ENCODE measurements around the gene MAP3K4.
A peak's percentile ranks its signal among the peaks of the same experiment; 100 is the strongest.

MAP3K4 gene

DNA sequence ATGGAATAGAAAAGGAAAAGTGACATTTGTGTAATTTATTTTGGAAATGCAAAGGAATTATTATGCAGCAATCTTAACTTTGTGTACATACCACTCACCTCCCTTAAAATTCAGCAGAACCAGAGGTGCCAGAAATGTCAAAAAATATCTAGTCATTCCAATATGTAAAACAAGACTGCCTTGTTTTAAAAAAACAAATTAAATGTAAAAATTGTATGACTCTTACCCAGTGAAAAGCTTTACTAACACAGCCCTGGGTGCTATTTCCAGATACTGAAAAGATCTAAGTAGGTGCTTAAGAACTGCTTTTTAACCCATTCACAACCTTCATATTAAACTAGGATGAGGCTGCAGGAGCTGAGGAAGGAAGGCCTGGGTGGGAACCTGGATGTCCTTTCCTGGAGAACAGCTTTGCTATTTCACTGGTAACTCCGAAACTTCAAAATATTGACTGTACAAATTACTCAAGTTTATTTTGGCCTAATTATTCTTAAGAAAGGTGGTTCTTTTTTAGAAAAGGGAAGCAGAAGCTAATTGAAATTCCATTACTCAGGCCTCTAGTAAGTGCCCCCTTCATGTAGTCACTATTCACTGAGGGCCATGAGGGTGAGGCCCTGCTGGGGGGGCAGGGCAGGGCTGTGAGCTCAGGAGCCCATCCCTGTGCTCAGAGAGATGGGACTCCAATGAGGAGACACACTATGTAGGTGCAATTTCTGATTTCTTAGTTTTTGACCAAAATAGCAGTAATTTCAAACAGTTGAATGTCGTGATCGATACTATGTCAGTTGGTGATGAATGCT lies 139.6 kb downstream of the MAP3K4 start:
- DNase-seq = no peak

DNA sequence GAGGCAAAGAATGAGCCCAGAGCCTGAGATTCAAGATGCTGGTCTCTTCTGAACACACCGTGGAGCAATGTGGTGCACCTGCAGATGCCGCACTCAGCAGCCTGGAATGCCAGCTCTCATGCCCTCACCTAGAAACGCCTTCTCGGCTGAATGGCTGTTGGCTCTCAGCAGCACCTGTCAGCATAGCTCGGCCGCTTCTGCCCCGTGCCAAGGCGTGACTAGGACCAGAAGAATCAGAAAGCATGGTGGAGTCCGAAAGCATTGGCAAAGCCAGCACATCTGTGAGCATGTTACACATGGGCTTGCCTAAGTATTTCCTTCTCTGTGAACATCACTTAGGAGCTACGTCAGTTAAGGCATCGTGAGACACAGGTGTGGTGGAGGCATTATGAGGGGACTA lies 140.8 kb downstream of the MAP3K4 start:
- DNase-seq = no peak

DNA sequence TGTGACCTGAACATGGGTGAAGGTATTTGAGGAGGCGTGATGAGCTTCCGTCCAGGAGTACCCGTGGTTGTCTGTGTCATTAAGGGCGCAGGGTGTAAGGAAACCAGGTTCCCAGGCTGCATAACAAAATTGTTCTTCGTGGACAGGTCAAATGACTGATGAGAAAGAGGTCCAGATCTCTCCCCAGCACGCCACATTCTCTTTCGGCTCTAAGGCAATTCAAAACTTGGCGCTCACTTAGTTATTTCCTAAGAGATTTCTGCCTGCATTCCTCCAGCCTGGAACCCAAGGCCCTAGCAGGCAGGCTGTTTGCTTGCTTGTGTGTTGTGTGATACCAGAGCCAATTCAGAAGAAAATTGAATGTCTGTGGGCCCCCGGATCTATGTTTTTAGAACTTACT lies 142.4 kb downstream of the MAP3K4 start:
- DNase-seq = no peak

DNA sequence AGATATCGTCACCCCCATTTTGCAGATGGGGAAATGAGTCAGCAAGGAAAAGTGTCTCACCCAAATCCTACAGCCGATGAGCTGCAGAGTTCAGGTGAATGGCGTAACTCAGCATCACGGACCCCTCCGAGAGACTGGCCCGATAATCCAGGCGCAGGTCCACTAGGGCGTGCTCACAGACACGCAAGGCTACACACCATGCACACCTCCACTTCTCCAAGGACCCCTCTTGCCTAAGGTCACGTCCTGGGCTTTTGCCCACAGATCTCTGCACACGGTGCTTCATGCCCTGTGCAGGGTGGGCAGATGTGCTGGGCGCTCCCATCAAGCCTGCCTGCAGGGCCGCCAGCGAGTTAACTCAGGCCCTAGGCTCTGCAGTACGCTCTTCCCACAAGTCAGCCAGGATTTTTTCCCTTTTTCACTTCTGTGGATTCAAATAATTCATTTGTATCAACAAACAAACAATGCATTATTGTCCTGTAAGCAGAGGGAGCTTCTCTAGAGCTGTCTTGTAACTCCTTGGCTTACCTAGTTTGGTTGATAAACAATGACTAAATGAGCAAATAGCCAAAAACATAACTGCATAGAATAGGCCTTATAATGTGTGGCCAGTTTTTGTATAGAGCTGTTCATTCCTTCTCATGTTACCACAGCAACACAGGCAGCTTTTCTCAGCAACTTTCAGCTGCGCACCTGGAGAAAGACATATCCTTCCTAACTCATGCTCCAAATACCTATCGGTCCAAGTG lies 143.2 kb downstream of the MAP3K4 start:
- no peak for DNase-seq

DNA sequence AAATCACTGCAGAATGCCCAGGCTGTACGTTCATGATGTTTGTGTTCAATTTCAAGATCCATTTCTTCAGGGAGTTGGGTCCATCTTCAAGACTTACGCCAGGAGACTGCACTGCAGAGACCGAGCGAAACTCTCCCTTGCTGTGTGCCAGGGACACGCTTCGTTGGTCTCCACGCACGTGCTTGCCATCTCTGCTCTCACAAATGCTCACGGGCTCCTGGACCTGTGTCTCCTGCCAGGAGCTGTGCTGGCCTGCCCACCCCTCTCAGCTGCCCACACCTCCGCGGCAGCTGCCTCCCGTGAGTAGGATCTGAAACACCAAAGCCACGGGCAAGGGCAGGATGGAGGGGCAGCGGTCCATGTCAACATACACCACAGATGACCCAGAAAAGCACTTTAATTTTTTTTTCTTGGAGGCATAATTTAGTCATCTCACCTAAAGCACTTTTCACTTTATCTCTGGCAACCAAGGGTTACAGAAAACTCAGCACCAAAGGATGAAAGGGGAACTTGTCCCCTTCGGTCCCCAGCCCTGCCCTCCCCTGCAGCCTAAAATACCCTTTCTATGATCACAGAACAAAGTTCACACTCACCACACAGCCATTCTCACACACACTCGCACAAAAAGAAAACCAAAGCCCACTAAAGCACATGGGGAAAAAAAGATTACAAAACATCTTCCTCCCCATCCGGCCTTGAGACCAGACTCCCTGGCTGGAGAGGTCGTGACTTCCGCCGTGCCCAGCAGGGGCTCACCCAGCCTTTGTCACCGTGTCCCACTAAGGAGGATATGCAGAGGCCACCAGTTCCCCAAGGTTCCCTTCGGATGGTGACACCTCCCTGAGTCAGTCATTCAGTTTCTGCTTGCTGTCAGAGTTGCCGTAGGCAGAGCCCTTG lies 144.4 kb downstream of the MAP3K4 start:
- no peak for DNase-seq

DNA sequence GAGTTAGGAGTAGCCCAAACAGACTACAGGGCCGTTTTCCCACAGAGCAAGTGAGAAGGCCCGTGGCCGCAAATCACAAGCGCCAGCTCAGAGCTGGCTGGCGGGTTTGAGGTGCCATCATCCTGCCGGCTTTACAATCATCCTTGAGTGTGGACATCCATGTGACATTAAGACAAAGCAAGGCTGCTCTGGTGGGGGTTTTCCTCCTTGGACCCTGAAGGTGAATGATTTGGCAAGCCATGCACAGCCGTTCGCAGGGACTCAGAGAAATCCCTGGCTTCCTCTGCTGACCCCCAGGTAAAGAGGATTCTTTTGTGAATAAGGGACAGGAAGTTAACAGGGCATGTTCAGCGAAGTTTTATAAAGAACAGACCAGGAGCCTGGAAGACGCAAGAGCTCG lies 145.1 kb downstream of the MAP3K4 start:
- DNase-seq = no peak

DNA sequence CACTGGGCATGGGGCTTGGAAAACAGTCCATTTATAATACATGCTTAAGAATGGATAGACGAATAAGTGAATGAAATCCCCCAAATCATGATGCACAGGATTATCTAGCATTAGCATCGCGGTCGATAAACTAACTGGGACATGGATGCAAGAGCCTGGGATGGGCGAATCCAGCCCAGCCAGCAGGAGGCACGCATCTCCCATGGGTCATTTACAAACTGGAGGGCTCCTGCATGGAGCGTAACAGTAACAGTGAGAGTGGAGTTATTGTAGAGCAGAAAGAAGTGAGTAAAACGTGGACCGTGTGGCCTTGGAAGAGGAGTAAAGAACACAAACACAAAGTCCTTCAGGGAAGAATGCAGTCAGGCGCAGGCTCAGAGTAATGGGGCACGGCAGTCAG lies 145.8 kb downstream of the MAP3K4 start:
- DNase-seq = no peak

DNA sequence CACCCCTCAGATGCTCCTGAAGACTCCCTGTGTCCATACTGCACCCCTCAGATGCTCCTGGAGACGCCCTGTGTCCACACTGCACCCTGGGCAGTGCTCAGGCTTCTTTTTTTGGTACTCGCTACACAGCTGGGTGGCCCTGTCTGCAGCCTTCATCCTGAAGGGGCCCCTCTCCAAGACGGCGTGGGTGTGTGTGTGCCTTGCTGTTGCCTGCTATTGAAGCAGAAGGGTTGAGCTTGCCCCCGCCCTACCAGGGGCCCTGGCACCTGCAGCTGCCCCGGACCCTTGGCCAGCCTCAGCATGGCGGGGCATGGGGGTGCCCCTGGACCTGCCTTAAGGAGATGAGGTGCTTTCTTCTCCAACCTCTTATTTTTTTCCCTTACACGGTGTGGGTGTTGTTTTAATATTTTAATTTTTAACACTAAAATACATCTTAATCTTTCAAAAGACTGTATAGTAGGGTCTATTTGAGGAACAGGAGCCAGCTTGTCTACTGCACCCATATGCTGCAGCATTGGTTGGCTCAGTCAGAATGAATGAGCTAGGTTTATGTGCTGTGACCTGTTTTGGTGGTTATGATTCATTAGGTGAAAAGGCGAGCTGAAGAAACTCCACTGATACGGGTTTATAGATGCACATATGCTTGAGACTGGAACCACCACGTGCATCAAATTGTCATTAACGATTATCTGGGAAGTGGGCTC lies 146.4 kb downstream of the MAP3K4 start:
- DNase-seq = no peak

DNA sequence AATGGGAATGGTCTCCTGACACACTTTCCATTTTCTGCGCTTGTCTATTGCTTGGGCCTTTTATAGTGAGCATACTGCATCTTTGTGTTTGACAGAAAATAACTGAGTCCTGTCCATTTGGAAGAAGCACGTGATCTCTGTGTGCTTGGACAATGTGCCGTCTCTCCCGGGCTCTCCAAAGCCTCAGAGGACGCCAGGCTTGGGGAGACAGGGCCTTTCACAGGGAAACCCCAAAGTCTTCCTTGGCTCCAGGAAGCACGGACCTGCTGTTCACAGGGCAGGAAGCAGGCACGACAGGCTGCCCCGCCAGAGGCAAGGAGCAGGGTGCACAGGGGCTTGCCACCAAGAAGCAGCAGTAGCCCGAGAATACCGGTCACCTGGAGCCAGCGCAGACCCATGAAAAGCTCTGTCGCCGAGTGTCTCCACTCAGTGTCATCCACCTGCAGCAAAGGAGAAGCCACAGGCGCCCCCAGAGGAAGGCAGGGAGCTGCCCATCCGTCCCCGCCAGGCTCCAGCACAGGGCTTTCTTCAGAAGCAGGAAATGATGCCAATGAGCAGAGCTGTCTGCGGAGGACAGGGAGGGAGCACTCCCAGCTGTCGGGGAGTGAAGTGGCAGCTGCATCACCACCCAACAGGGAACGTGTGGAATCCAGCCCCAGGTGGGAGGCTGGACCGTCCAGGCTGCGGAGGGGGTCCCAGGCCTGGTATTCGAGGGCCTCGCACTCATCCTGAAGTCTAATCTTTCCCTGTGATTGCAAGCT lies 147.2 kb downstream of the MAP3K4 start:
- DNase-seq = no peak

DNA sequence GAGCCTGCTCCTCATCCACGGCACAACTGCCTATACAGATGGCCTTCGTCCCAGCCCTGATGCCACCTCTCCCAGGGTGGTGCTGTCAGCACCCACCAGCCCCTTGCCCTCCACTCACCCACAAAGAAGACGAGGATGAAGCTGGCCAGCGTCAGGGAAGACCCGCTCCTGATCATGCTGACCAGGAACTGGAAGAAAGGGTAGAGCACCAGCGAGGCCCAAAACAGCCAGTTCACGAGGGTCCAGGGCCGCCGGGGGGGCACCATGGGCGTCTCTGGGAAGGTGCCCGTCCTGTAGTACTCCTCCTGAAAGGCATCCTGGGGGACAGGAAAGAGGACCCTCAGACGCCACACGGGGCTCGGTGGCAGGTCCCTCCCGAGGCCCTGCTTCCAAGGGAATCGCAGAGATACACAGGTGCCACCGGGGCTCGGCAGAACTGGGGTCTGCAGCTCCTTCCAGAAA lies 147.8 kb downstream of the MAP3K4 start:
- no peak for DNase-seq

DNA sequence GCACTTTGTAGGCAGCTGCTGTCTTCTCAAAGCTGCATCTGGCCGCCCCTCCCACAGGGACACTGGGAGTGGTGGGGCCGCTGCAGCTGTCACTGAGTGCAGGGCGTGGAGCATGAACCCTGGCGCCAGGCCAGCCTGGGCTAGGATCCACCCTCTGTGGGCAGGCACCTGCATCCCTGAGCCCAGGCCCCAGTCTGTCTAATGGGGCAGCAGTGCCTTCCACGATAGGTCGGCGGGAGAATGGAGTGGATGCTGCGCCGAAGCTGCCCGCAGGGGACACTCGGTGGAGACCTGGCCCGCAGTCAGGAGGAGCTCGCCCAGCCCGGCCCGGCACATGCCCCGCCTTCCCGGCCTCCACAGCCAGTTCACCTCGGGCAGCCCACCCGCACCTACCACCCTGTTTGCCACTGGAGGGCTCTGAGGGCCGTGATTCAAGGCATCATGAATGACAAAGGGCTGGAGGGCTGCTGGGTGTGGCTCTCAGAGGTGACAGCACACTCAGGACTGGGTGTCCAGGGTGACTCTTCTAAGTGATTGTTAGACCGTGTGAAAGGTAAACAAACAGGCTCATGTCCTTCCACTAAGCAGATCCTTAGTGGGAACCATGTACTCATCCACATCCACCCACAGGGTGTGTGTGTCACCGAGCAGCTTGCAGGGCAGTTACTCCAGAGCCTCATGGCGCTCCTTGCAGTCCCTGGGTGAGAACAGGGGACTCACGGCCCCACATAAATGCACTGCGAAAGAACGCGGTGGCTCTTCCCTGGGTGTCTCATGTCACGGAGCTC lies 148.4 kb downstream of the MAP3K4 start:
- peak; percentile 75 for DNase-seq

DNA sequence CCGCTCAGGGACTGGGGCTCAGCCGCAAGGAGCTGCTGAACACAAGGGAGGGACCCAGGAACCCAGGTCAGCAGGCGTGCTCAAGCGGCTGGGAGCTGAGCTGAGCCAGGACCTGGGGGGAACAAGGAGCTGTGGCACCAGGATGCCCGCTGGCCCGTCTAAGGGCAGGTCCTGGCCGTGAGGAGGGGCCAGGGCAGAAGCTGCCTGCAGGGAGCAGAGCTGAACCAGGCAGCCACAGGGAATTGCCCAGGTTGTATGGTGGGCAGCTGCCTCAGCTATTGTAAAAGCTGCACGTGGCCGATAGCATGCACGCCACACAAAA lies 148.9 kb downstream of the MAP3K4 start:
- DNase-seq = no peak

DNA sequence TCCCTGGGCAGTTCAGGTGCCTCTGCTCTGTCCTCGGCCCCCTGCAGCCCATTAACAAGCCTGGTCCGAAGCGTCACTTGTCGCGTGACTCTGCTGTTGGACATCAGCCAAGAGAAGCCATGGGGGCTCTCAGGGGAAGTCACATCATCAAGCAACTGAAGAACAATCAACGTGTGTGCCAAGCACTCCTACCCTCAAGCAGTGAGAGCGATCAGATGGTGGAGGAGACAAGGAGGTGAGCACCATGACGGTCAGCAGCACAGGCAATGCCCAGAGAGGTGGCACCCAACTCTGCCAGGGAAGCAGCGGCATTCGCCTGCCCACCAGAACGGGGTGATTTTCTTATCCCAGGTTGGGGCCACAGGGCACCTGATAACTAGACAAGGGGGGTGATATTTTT lies 149.6 kb downstream of the MAP3K4 start:
- no peak for DNase-seq

DNA sequence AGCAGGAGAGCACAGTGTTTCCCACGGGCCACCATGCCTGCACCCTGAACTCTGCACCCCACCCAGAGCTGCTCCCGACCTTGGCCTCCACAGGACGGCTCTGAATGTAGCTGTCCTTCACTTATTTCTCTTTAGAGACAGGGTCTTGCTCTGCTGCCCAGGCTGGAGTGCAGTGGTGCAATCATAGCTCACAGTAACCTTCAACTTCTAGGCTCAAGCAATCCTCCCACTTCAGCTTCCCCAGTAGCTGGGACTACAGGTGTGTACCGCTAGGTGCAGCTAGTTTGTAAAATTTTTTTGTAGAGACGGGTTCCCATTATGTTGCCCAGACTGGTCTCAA lies 151.4 kb downstream of the MAP3K4 start:
- no peak for DNase-seq

DNA sequence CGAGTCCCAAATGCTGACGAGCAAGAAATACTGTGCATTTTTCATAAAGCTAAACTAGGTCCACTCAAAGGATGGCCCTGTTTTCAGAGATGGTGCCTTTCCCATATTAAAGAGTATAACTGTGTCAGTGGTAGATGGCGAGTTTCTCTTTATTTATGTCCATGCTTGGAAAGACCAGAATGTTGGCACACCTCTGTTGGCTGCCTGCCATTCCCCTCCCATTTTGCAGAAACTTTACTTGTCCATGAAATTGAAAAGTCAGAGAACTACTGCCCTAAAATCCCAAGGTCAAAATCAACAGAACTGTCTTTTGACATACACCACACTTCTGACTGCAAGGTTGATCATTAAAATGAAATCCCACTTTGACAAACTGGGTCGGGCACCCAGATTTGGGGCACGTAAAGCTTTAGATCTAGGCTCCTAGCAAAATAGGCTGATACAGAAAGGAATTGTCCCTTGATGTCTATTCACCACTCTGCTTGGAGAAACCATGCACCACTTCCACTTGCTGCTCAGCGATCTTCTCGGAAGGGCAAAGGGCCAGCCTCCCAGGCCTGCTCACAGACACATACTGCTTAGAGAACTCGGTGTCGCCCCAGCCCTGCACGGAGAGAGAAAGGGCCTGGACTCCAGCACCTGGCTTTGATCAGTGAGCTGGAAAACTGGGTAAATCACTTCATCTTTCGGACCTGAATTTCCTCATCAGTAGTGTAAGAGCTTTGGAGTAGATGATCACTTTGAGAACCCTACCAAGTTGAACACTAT lies 152.3 kb downstream of the MAP3K4 start:
- DNase-seq = no peak

DNA sequence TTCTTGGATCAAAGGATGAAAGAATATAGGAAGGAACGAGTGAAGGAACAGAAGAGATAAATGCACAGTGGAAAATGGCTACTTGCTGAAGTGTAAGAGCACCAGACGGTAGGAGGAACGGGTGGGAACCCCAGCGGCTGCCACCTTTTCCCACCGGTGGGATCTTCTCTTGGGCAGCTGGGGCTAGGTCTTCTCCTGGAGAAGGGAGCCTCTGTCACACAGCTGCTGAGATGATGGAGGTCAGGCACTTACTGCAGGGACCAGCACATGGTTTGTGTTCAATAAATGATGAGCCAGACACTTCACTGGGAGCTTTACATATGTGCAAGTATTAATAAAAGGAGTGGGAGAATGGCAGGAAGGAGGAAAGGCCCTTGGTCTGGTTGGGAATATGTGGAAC lies 158.6 kb downstream of the MAP3K4 start:
- no peak for DNase-seq

DNA sequence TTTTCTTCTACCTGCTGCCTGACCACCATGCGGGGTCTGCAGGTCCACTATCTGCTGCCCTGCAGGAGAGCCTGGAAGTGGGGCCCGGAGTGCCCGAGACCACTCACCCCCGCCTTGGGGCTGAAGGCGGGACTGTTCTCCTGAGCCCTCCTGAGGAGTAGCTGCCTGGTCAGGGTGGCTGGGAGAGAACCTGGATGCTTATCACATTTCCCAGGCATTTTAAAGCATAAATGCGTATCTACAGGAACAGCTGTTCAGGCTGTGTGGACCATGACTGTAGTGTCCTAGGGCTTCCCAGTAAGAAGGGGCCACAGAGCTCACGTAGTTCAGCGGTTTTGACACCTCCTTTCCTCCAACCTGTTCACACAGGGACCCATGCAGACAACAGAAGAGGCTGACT lies 159.0 kb downstream of the MAP3K4 start:
- DNase-seq = no peak

DNA sequence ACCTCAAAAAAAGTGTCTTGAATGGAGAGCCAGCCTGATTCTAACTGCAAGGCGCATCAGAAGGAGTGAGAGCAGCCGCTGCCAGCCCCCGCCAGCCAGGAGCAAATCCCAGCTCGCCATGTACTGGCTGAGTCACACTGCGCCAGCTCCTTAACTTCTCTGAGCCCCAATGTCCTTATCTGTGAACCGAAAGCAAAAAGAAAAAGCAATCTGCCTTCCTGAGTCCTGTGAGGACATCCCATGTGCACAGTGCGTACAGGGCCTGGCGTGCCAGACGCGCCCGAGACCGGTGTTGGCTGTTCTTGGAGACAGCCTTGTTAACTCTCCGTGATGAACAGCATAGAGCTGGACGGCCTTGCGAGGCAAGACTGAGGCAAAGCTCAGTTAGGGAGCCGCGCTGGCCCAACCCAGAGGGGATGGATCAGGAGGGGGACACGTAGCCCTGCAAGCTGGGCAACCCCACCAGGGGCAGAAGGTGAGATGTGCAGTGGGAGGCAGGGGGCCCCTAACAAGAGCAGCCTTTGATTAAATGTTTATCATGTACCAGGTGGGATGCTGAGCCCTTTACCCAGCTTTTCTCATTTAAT lies 159.6 kb downstream of the MAP3K4 start:
- no peak for DNase-seq

DNA sequence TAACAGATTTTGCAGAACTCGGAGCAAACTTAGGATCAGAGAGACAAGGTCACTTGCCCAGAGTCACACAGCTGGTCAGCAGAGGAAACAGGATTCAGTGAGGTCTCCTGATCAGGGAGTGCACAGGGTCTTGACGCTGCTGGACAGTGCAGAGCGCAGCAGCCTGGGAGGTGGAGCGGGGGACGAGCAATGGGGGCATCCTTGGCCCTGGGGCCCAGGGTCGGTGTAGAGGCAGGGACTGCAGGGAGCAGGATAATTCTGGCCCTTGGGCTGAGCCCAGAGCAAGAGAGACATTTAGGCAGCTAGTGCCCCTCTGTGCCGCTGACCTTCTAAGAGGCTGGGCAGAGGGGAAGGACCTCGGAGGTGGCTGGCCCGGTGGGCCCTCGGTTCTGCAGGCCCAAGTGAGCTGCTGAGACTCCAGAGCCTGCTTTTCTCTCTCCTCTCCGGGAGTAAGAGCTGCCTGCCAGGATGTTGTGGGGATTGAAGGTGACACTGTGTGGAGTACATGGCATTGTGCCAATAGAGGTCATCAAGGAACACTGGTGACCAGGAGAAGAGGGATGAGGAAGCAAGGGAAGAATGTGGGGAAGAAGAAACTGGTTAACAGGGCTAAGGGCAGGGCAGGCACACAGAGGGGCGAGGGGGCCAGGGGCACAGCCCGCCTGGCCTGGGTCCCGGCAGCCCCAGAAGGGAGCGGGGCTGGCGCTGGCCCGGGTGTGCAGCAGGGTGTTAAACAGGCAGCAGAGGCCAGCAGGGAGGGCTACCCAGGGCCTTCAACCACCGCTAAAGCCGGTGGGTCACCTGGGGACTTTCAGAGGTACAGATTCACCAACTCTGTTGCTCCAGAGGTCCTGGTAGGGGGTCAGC lies 160.3 kb downstream of the MAP3K4 start:
- DNase-seq = no peak

All from left hindlimb (tissue), 1 donor.